Stimulated activated naive CD8-positive, alpha-beta T cell treated with anti-CD3 and anti-CD28 coated beads, Interleukin-15, amount 100 ng/mL, for 72 hours (primary cell): Measurements from ENCODE around the gene CYB561D2.
A peak's percentile ranks its signal among the peaks of the same experiment; 100 is the strongest.

ENCODE experiments used
- ATAC-seq: fragments of 150-1000 bp; cut with Tn5 transposase; 2 replicates; pipeline ENCODE4 v1.10.0; 2021; ENCODE audit warnings: mild to moderate bottlenecking, moderate library complexity
- DNase-seq, 2 donors: peaks; one replicate each; pipeline ENCODE4 v3.0.0; 2021 to 2022
- H3K27ac Mint-ChIP-seq, 2 donors: one replicate each; pipeline ENCODE4 v1.8.0; 2022; ENCODE audit warnings: mild to moderate bottlenecking in 2 of 2, mixed read lengths in 2 of 2, moderate library complexity in 2 of 2
- H3K27me3 Mint-ChIP-seq: one replicate; pipeline ENCODE4 v1.8.0; 2022; ENCODE audit warnings: mixed read lengths
- H3K4me1 Mint-ChIP-seq: one replicate; pipeline ENCODE4 v1.8.0; 2022; ENCODE audit warnings: mild to moderate bottlenecking, mixed read lengths
- H3K4me3 Mint-ChIP-seq, 2 donors: one replicate each; pipeline ENCODE4 v1.8.0; 2022; ENCODE audit warnings: mild to moderate bottlenecking in 2 of 2, mixed read lengths in 2 of 2, moderate library complexity in 1 of 2
- H3K9me3 Mint-ChIP-seq, 2 donors: one replicate each; pipeline ENCODE4 v1.8.0; 2022; ENCODE audit warnings: mixed read lengths in 2 of 2

The CYB561D2 gene

GRCh38 chr3:50347187-50347813, 3.4 kb upstream of the CYB561D2 start:
- Mint-ChIP-seq H3K4me1 (peaks cover 80% of the 10 kb centered on the region), H3K27me3 (no peaks in the 10 kb centered on the region), H3K27ac (peak overlapping the region in 1 of 2 donors; percentile 39), H3K4me3 (no peak overlapping the region), H3K9me3 (no peaks in the 10 kb centered on the region)
- DNase-seq (peak; percentile 73 to 81), ATAC-seq (no peak)

DNA sequence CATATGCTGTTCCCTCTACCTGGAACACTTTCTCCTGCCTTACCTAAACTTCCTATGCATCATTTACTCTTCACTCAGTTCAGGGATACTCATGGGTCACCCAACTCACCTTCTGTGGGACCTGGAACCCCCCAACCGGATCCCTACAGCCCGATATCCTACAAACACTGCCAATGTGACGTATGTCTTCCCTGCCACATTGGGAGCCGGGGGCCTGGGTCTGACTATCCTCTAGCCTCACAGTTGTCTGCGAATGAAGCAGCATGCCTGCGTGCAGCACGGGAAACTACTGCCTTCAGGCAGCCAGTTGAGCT, 492 bp upstream of the CYB561D2 start:
- H3K4me3 Mint-ChIP-seq = peak overlapping the region; percentile 88 to 90
- no peaks in the 10 kb centered on the region for H3K9me3 Mint-ChIP-seq
- ATAC-seq (no peak), DNase-seq (no peak)
- H3K27me3 Mint-ChIP-seq = no peaks in the 10 kb centered on the region
- peaks cover 88% of the 10 kb centered on the region for H3K4me1 Mint-ChIP-seq
- H3K27ac Mint-ChIP-seq = peak overlapping the region; percentile 85 to 97

GRCh38 chr3:50351323-50351697, 648 bp downstream of the CYB561D2 start:
- H3K27ac Mint-ChIP-seq = peak overlapping the region; percentile 19 to 96
- H3K4me1 Mint-ChIP-seq = peaks cover 88% of the 10 kb centered on the region
- no peak for ATAC-seq
- no peaks in the 10 kb centered on the region for H3K27me3 Mint-ChIP-seq
- DNase-seq = no peak
- H3K9me3 Mint-ChIP-seq = no peaks in the 10 kb centered on the region
- peak overlapping the region; percentile 88 to 90 for H3K4me3 Mint-ChIP-seq

- Mint-ChIP-seq H3K4me3 (no peak overlapping the region), H3K4me1 (peaks cover 91% of the 10 kb centered on the region), H3K27ac (no peak overlapping the region), H3K9me3 (no peaks in the 10 kb centered on the region), H3K27me3 (no peaks in the 10 kb centered on the region)
- no peak for DNase-seq
- no peak for ATAC-seq
Observed at GRCh38 chr3:50352781-50353180, 2.1 kb downstream of the CYB561D2 start.

- no peak overlapping the region for H3K27ac Mint-ChIP-seq
- no peaks in the 10 kb centered on the region for H3K9me3 Mint-ChIP-seq
- no peak overlapping the region for H3K4me3 Mint-ChIP-seq
- H3K4me1 Mint-ChIP-seq = peaks cover 91% of the 10 kb centered on the region
- H3K27me3 Mint-ChIP-seq = no peaks in the 10 kb centered on the region
- DNase-seq (no peak), ATAC-seq (no peak)
Observed at GRCh38 chr3:50353245-50354004, 2.8 kb downstream of the CYB561D2 start.

- no peak for DNase-seq
- no peak overlapping the region for H3K4me3 Mint-ChIP-seq
- peak overlapping the region in 1 of 2 donors; percentile 49 for H3K27ac Mint-ChIP-seq
- H3K9me3 Mint-ChIP-seq = no peaks in the 10 kb centered on the region
- H3K27me3 Mint-ChIP-seq = no peaks in the 10 kb centered on the region
- ATAC-seq = no peak
- peaks cover 89% of the 10 kb centered on the region for H3K4me1 Mint-ChIP-seq
Observed at GRCh38 chr3:50354186-50354764, 3.6 kb downstream of the CYB561D2 start.

- Mint-ChIP-seq H3K27me3 (no peaks in the 10 kb centered on the region), H3K9me3 (no peaks in the 10 kb centered on the region), H3K4me3 (no peak overlapping the region), H3K27ac (peak overlapping the region in 1 of 2 donors; percentile 25), H3K4me1 (peaks cover 89% of the 10 kb centered on the region)
- DNase-seq (no peak), ATAC-seq (no peak)
Observed at GRCh38 chr3:50354850-50355249, 4.2 kb downstream of the CYB561D2 start.

DNA sequence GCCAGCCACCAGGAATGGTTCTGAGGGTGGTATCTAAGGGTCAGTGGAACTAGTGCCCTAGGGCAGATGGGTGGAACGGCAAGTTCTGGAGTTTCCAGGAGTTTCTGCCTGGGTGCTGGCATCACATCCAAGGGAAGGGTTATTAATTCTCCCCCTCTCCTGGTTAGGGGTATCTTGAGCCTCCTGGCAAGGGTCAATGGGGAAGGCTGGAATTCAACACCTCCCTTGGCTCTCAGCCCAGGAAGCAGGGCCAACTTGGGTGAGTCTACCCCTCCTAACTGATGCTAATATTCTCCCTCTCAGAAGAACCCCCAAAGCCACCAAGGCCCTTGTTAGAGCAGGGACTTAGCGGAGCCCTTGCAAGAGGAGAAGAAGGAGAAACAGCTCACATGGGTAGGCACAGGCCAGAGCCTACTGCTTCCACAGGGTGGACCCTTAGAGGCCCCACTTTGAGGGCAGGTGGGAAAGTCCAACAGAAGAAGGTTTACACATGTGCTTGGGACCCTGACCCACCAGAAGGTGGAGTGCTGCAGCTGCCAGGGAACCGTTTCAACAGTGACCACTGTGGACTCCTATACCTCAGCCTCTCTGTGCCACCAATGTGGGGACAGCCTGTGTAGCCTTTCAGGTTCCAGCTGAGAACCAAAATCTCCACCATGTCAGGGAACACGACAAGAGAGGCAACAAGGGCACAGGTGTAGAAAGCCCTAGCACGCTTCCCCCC, 5.3 kb downstream of the CYB561D2 start:
- no peaks in the 10 kb centered on the region for H3K9me3 Mint-ChIP-seq
- peaks cover 84% of the 10 kb centered on the region for H3K4me1 Mint-ChIP-seq

GRCh38 chr3:50356553-50356952, 5.9 kb downstream of the CYB561D2 start:
- H3K9me3 Mint-ChIP-seq = no peaks in the 10 kb centered on the region
- H3K4me3 Mint-ChIP-seq = peak overlapping the region; percentile 97 to 99
- peak overlapping the region in 1 of 2 donors; percentile 25 for H3K27ac Mint-ChIP-seq
- no peak for DNase-seq
- H3K27me3 Mint-ChIP-seq = no peaks in the 10 kb centered on the region
- no peak for ATAC-seq
- peaks cover 79% of the 10 kb centered on the region for H3K4me1 Mint-ChIP-seq

More for the DNA sequence above, 5.3 kb downstream of the CYB561D2 start:
- no peaks in the 10 kb centered on the region for H3K27me3 Mint-ChIP-seq
- peak overlapping the region; percentile 97 to 99 for H3K4me3 Mint-ChIP-seq
- H3K27ac Mint-ChIP-seq = peak overlapping the region in 1 of 2 donors; percentile 74
- DNase-seq (no peak), ATAC-seq (no peak)

GRCh38 chr3:50357481-50357880, 6.8 kb downstream of the CYB561D2 start:
- H3K4me1 Mint-ChIP-seq = peaks cover 71% of the 10 kb centered on the region
- peak overlapping the region in 1 of 2 donors; percentile 19 for H3K27ac Mint-ChIP-seq
- no peak for ATAC-seq

DNA sequence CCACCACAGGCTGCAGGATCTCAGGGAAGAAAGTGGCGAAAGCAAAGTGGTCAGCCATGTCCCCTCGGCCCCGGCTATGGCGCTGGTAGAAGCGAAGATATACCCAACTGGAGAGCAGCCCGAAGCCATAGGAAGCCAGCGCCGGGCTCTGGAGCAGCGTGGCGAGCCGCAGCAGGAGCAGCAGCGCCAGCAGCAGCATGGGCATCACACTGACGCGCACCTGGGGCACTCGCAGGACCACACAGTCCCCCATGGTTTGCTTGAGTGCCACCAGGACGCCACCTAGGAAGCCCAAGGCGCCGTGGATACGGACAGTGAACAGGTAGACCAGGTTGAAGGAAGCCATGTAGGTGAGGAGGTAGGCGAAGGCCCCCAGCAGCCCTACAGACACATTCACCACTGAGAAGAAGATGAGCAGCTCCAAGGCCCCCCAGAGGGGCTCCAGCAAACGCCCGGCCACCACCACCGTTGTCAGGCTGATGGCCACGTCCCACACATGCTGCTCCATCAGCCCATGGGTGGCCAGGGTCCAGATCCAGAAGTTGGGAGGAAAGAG, 7.8 kb downstream of the CYB561D2 start:
- Mint-ChIP-seq H3K9me3 (no peaks in the 10 kb centered on the region), H3K27ac (peak overlapping the region; percentile 98), H3K4me1 (peaks cover 64% of the 10 kb centered on the region), H3K27me3 (no peaks in the 10 kb centered on the region), H3K4me3 (peak overlapping the region; percentile 97 to 99)
- ATAC-seq = no peak
- DNase-seq = no peak

More at GRCh38 chr3:50357481-50357880, 6.8 kb downstream of the CYB561D2 start:
- peak overlapping the region; percentile 97 to 99 for H3K4me3 Mint-ChIP-seq
- DNase-seq = no peak
- H3K27me3 Mint-ChIP-seq = no peaks in the 10 kb centered on the region
- H3K9me3 Mint-ChIP-seq = no peaks in the 10 kb centered on the region

GRCh38 chr3:50358911-50359759, 8.5 kb downstream of the CYB561D2 start, which contains the start of gene TMEM115:
TSS of gene TMEM115 (minus strand) at chr3:50359521. CDS start at chr3:50359063, 458 bp downstream.
- DNase-seq = peak; percentile 91 to 96
- Mint-ChIP-seq H3K9me3 (no peaks in the 10 kb centered on the region), H3K4me1 (peaks cover 62% of the 10 kb centered on the region), H3K27me3 (no peaks in the 10 kb centered on the region), H3K4me3 (peak within 1 kb of the TSS; percentile 97 to 99), H3K27ac (peak within 1 kb of the TSS; percentile 98 to 99)
- ATAC-seq = peak; percentile 100

GRCh38 chr3:50359760-50360110, 9.1 kb downstream of the CYB561D2 start:
- H3K4me3 Mint-ChIP-seq = peak overlapping the region; percentile 97 to 99

GRCh38 chr3:50364573-50365079, 14.0 kb downstream of the CYB561D2 start:
- H3K4me1 Mint-ChIP-seq = peaks cover 44% of the 10 kb centered on the region
- peak; percentile 35 for ATAC-seq
- no peaks in the 10 kb centered on the region for H3K9me3 Mint-ChIP-seq
- no peaks in the 10 kb centered on the region for H3K27me3 Mint-ChIP-seq
- H3K4me3 Mint-ChIP-seq = peak overlapping the region; percentile 85 to 90
- DNase-seq = no peak
- no peak overlapping the region for H3K27ac Mint-ChIP-seq

More at GRCh38 chr3:50359760-50360110, 9.1 kb downstream of the CYB561D2 start:
- peak; percentile 32 for ATAC-seq
- DNase-seq = no peak
- Mint-ChIP-seq H3K4me1 (peaks cover 62% of the 10 kb centered on the region), H3K9me3 (no peaks in the 10 kb centered on the region), H3K27ac (peak overlapping the region; percentile 98 to 99), H3K27me3 (no peaks in the 10 kb centered on the region)
